ENCODE data around the gene MYO18A.

DNA sequence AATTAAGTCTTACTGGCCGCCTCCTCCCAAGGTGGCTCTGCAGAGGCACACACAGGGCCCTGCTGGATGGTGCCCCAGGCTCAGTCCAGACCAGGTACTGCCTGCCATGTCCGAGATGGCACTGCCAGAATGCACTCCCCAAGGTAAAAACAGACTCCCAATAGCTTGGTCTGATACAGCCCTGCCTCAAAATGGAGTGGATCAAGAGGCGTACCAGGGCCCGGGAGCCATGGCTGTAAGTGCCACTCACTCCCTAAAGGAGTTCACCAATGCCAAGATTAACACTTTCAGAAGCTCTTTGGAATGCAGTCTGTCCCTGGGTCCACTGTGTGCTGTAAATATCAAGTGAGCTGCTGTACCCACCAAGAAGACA, 576 bp upstream of the MYO18A start:
- TF ChIP-seq, protein P1, sequence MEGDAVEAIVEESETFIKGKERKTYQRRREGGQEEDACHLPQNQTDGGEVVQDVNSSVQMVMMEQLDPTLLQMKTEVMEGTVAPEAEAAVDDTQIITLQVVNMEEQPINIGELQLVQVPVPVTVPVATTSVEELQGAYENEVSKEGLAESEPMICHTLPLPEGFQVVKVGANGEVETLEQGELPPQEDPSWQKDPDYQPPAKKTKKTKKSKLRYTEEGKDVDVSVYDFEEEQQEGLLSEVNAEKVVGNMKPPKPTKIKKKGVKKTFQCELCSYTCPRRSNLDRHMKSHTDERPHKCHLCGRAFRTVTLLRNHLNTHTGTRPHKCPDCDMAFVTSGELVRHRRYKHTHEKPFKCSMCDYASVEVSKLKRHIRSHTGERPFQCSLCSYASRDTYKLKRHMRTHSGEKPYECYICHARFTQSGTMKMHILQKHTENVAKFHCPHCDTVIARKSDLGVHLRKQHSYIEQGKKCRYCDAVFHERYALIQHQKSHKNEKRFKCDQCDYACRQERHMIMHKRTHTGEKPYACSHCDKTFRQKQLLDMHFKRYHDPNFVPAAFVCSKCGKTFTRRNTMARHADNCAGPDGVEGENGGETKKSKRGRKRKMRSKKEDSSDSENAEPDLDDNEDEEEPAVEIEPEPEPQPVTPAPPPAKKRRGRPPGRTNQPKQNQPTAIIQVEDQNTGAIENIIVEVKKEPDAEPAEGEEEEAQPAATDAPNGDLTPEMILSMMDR (IDR thresholded peaks at IDR 0.05; ENCODE audit: insufficient read depth, low read depth, low read length): no peak
- no peak for TF ChIP-seq EZH2 (IDR thresholded peaks at IDR 0.05; ENCODE audit: insufficient read depth, low read length)
